ENCODE data around the gene SPSB2.
A peak's percentile ranks its signal among the peaks of the same experiment; 100 is the strongest.
"Not testable (repeated sequence)": the region's sequence is repeated elsewhere in the genome, so short reads cannot be mapped to it uniquely, and the experiment has no call there.

Gene SPSB2

GRCh38 chr12:6899837-6900519, 26.9 kb upstream of the SPSB2 start:
- DNase-seq (ENCODE audit: low spot score), result peak; percentile 34

- DNase-seq (ENCODE audit: low spot score), result no peak
Measured at GRCh38 chr12:6899427-6899826, 26.3 kb upstream of the SPSB2 start.

- no peak for DNase-seq (ENCODE audit: low spot score)
Measured at GRCh38 chr12:6896846-6897435, 23.8 kb upstream of the SPSB2 start.

- no peak for DNase-seq (ENCODE audit: low spot score)
Measured at GRCh38 chr12:6894321-6894720, 21.2 kb upstream of the SPSB2 start.

DNA sequence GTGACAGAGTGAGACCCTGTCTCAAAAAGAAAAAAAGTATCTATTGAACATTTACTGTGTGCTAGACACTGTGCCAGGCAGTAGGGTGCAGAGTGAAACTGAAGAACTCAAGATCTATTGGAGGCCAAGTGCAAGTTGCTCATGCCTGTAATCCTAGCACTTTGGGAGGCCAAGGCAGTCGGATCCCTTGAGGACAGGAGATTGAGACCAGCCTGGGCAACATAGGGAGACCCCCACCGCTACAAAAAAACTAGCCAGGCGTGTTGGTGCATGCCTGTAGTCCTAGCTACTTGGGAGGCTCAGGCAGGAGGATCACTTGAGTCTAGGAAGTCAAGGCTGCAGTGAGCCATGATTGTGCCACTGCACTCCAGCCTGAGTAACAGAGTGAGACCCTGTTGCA, 19.6 kb upstream of the SPSB2 start:
- DNase-seq (ENCODE audit: low spot score), result not testable (repeated sequence)

GRCh38 chr12:6891646-6892001, 18.5 kb upstream of the SPSB2 start:
- DNase-seq (ENCODE audit: low spot score), result no peak

GRCh38 chr12:6890789-6891645, 17.9 kb upstream of the SPSB2 start:
- DNase-seq (ENCODE audit: low spot score), result peak; percentile 100

DNA sequence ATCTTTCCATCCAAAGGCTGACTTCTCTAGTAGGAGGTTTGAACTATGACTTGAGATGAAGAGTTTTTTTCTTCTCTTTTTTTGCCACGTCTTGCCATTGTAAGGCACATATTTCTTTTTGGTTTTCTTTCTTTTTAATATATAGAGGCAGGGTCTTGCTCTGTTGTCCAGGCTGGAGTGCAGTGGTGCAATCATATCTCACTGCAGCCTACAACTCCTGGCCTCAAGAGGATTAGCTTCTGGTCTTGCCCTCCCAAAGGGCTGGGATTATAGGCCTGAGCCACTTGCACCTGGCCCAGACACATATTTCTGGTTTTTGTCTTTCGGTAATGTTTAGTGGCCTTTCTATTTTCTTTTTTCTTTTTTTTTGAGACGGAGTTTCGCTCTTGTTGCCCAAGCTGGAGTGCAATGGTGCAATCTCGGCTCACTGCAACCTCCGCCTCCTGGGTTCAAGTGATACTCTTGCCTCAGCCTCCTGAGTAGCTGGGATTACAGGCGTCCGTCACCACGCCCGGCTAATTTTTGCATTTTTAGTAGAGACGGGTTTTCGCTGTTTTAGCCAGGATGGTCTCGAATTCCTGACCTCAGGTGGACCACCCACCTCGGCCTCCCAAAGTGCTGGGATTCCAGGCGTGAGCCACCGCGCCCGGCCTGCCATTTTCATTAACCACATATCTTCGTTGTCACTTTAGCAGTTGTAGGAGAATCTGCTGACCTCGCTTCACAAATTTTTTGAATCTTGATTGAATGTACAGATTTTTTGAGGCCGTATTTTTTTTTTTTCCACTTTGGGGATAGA, 16.9 kb upstream of the SPSB2 start:
- DNase-seq (ENCODE audit: low spot score), result not testable (repeated sequence)

DNA sequence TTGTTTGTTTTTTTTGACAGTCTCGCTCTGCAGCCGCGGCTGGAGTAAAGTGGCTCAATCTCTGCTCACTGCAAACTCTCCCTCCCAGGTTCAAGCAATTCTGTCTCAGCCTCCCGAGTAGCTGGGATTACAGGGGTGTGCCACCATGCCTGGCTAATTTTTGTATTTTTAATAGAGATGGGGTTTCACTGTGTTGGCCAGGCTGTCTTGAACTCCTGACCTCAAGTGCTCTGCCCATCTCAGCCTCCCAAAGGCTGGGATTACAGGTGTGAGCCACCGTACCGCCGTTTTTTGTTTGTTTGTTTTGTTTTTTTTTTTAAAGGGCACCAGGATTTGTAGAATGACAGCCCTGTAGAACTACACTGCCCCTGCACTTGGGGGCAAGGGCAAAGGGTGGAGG, 15.7 kb upstream of the SPSB2 start:
- not testable (repeated sequence) for DNase-seq (ENCODE audit: low spot score)

DNA sequence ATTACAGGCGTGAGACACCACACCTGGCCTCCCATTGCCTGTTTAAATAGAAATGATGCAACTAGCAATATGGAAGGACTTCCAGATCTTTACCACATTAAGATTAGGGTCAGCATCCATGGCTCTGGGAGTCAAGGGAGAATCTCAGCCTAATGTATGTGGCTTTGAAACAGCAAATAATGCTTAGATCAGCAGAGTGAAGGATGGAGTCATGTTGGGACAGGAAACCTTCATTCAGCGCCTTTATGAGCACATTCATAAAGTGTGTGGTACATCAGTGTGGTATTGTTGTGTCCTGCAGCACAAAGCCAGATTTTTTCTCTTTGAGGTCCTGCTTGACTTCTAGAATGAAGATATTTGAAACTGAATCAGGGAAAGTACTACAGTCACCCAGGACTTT, 15.3 kb upstream of the SPSB2 start:
- no peak for DNase-seq (ENCODE audit: low spot score)

DNA sequence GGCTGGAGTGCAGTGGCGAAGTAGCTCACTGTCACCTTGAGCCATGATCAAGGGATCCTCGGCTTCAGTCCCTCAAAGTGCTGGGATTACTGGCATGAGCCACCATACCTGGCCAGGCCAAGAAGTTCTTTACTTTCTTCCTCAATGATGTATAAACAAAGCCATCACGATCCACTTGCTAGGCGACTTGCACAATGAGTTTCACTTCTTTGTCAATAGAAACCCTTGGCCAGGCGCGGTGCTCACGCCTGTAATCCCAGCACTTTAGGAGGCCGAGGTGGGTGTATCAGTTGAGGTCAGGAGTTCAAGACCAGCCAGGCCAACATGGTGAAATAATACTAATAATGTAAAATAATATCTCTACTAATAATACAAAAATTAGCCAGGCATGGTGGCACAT, 14.4 kb upstream of the SPSB2 start:
- DNase-seq (ENCODE audit: low spot score), result no peak

- not testable (repeated sequence) for DNase-seq (ENCODE audit: low spot score)
Measured at GRCh38 chr12:6886206-6886999, 13.3 kb upstream of the SPSB2 start.

DNA sequence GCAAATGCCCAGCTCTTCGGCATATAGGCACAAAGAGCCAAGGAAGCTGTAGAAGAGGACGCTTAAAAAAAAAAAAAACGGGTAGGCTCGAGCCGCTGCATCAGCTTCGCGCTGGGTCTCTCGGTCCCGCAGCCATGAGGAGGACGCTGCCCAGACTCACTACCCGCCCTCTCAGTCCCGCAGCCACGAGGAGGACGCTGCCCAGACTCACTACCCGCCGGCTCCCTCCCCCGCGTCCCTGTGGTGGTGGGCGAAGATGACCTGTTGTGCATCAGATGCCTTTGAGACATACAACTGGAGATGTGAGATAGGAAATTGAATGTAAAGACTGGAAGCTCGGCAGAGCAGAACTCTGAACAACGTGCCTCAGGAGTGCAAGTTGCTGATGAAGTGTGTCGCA, 11.4 kb upstream of the SPSB2 start:
- DNase-seq (ENCODE audit: low spot score), result no peak

DNA sequence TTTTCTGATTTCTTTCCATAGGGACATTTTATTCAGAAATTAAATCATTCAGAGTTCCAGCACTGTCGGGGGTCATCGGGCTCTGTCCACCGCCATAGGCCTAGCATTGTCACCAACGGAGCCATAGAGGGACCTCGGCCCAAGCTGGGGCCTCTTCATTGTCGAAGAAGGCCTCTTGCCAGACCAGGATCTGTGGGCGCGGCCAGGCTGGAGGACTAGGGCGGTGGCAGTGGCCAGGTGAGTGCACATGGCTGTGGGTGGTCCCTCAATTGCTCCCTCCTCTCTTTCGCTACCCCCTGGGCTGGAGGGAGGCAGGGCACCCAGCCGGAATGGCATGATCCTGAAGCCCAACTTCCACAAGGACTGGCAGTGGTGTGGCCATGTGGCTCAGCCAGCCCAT, 10.6 kb upstream of the SPSB2 start:
- DNase-seq (ENCODE audit: low spot score), result no peak

- no peak for DNase-seq (ENCODE audit: low spot score)
Measured at GRCh38 chr12:6883252-6883651, 10.1 kb upstream of the SPSB2 start.

DNA sequence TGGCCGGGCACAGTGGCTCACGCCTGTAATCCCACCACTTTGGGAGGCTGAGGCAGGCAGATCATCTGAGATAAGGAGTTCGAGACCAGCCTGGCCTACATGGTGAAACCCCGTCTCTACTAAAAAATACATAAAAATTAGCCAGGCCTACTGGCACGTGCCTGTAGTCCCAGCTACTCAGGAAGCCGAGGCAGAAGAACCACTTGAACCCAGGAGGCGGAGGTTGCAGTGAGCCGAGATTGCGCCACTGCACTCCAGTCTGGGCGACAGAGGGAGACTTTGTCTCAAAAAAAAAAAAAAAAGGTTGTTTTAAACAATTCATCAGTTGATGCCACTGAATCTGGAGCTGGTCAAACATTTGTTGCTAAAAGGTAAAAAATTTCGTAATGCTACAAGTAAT, 6.7 kb upstream of the SPSB2 start:
- DNase-seq (ENCODE audit: low spot score), result not testable (repeated sequence)

DNA sequence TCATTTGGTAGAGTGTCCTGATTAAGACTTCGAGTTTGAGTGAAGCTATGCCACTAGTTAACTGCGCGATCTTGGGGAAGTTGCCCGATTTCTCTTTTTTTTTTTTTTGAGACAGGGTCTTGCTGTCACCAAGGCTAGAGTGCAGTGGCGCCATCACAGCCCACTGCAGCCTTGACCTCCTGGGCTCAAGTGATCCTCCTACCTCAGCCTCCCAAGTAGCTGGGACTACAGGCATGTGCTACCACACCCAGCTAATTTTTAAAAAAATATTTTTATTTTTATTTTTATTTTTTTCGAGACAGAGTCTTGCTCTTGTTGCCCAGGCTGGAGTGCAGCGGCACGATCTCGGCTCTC, 889 bp upstream of the SPSB2 start:
- DNase-seq (ENCODE audit: low spot score), result not testable (repeated sequence)

GRCh38 chr12:6872073-6873048, 742 bp downstream of the SPSB2 start:
- DNase-seq (ENCODE audit: low spot score), result peak; percentile 85

DNA sequence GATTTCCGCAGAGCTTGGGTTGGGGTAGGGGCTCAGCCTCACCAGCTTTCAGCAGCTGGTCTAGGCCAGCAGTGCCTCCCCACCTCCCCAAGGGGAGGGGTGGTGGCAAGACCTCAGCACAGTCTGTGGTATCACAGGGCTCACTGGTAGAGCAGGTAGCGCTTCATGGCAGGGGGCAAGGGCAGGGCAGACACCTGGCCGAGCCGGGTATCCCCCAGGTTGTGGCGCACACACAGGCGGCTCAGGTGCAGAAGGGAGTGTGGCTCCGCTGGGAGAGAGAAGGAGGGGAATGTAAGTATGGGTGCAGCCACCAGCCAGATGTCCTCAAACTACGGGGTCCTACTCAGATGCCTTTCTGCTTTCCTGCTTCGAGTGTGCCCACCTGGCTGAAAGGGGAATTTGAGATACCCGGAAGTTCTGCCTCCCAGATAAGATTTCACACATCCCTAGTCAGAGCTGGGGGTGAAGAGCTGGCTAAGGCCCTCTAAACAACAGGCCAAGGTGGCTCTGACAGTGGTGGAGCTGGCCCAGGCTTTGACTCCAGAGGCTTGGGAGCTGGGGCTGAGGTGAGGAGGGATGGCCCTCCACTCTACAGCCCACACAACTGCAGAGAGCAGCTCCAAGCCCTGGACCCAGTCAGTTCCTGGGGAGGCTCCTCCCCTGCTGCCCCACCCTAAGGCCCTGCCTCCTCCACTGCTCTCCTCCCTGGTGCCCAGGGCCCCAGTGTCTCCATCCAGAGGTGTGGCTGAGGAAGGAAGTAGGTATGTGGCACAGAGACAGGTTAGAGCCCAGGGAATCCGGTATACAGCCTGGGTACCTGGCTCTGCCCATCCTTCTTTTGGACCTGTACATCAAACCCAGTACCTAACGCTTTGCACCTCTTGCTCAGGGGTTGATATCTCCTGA, 1.8 kb downstream of the SPSB2 start:
- DNase-seq (ENCODE audit: low spot score), result peak; percentile 81

All from LoVo (cell line).